GM18907 (cell line): Measurements from ENCODE around the gene MALSU1.

Source experiments
- ATAC-seq: cut with Tn5 transposase; IDR thresholded peaks from one replicate; pipeline ENCODE4 v1.9.1; 2021; ENCODE audit warnings: mild to moderate bottlenecking, moderate library complexity; ENCODE audit not compliant: unreplicated experiment

MALSU1 gene

GRCh38 chr7:23358152-23358674 is 59.1 kb downstream of the MALSU1 start:
- ATAC-seq = no peak
